Activated naive CD4-positive, alpha-beta T cell (primary cell): ENCODE measurements around the gene MRPS15.
"Not testable (repeated sequence)": the region's sequence is repeated elsewhere in the genome, so short reads cannot be mapped to it uniquely, and the experiment has no call there.

ENCODE experiments used
- DNase-seq, 4 experiments: peaks; one replicate each; lab custom pipeline; 2025; lab: John Stamatoyannopoulos, UW

The MRPS15 gene

GRCh38 chr1:36463803-36464604 lies at the start of gene MRPS15:
TSS of gene MRPS15 (minus strand) at chr1:36464384. CDS start at chr1:36464275, 109 bp downstream.
- peak; percentile 73 to 92 (median 84) for DNase-seq

- no peak for DNase-seq
These were observed 48.7 kb upstream of the MRPS15 start for GRCh38 chr1:36512842-36513241.

GRCh38 chr1:36511804-36512798 lies 47.9 kb upstream of the MRPS15 start:
- DNase-seq: no peak

- not testable (repeated sequence) for DNase-seq
These were observed 47.0 kb upstream of the MRPS15 start for GRCh38 chr1:36511220-36511619.

GRCh38 chr1:36510418-36510817 lies 46.2 kb upstream of the MRPS15 start:
- no peak for DNase-seq

- DNase-seq: no peak
These were observed 44.1 kb upstream of the MRPS15 start for GRCh38 chr1:36508257-36508656.

- DNase-seq: no peak
These were observed 42.2 kb upstream of the MRPS15 start for GRCh38 chr1:36506276-36506920.

- DNase-seq: no peak
These were observed 39.5 kb upstream of the MRPS15 start for GRCh38 chr1:36503733-36504132.

GRCh38 chr1:36503159-36503558 lies 39.0 kb upstream of the MRPS15 start:
- DNase-seq: no peak

- no peak for DNase-seq
These were observed 38.4 kb upstream of the MRPS15 start for GRCh38 chr1:36502616-36503015.

- DNase-seq: not testable (repeated sequence)
These were observed 37.7 kb upstream of the MRPS15 start for GRCh38 chr1:36501911-36502310.

- DNase-seq: no peak
These were observed 33.0 kb upstream of the MRPS15 start for GRCh38 chr1:36497207-36497606.

GRCh38 chr1:36494971-36495370 lies 30.8 kb upstream of the MRPS15 start:
- no peak for DNase-seq

- no peak for DNase-seq
These were observed 29.3 kb upstream of the MRPS15 start for GRCh38 chr1:36493524-36493923.

- DNase-seq: no peak
These were observed 28.3 kb upstream of the MRPS15 start for GRCh38 chr1:36492491-36492890.

GRCh38 chr1:36489258-36490051 lies 25.3 kb upstream of the MRPS15 start:
- DNase-seq: not testable (repeated sequence)

- DNase-seq: no peak
These were observed 23.7 kb upstream of the MRPS15 start for GRCh38 chr1:36487906-36488305.

- DNase-seq: not testable (repeated sequence)
These were observed 23.1 kb upstream of the MRPS15 start for GRCh38 chr1:36487336-36487725.

GRCh38 chr1:36486439-36487335 lies 22.5 kb upstream of the MRPS15 start:
- DNase-seq: no peak

- DNase-seq: no peak
These were observed 21.9 kb upstream of the MRPS15 start for GRCh38 chr1:36486093-36486438.
